ENCODE results near the gene SLC22A1.
"Not testable (repeated sequence)": the region's sequence is repeated elsewhere in the genome, so short reads cannot be mapped to it uniquely, and the experiment has no call there.

The SLC22A1 gene

GRCh38 chr6:160124007-160124406, 2.4 kb downstream of the SLC22A1 start:
- DNase-seq (ENCODE audit: low read depth): no peak

- DNase-seq (ENCODE audit: low read depth): no peak
These were observed 3.0 kb downstream of the SLC22A1 start for GRCh38 chr6:160124605-160125004.

GRCh38 chr6:160125105-160125504, 3.5 kb downstream of the SLC22A1 start:
- DNase-seq (ENCODE audit: low read depth): not testable (repeated sequence)

GRCh38 chr6:160127270-160128124, 5.9 kb downstream of the SLC22A1 start:
- DNase-seq (ENCODE audit: low read depth): no peak

GRCh38 chr6:160128125-160128683, 6.6 kb downstream of the SLC22A1 start:
- no peak for DNase-seq (ENCODE audit: low read depth)

- DNase-seq (ENCODE audit: low read depth): no peak
These were observed 7.4 kb downstream of the SLC22A1 start for GRCh38 chr6:160128879-160129516.

- DNase-seq (ENCODE audit: low read depth): no peak
These were observed 8.4 kb downstream of the SLC22A1 start for GRCh38 chr6:160129881-160130615.

- no peak for DNase-seq (ENCODE audit: low read depth)
These were observed 9.3 kb downstream of the SLC22A1 start for GRCh38 chr6:160130729-160131484.

- DNase-seq (ENCODE audit: low read depth): no peak
These were observed 10.2 kb downstream of the SLC22A1 start for GRCh38 chr6:160131636-160132296.

GRCh38 chr6:160132297-160132637, 10.7 kb downstream of the SLC22A1 start:
- no peak for DNase-seq (ENCODE audit: low read depth)

GRCh38 chr6:160132776-160133338, 11.2 kb downstream of the SLC22A1 start:
- DNase-seq (ENCODE audit: low read depth): no peak

- no peak for DNase-seq (ENCODE audit: low read depth)
These were observed 12.1 kb downstream of the SLC22A1 start for GRCh38 chr6:160133441-160134336.

GRCh38 chr6:160134337-160134751, 12.7 kb downstream of the SLC22A1 start:
- not testable (repeated sequence) for DNase-seq (ENCODE audit: low read depth)

- DNase-seq (ENCODE audit: low read depth): no peak
These were observed 13.3 kb downstream of the SLC22A1 start for GRCh38 chr6:160134779-160135547.

- no peak for DNase-seq (ENCODE audit: low read depth)
These were observed 14.5 kb downstream of the SLC22A1 start for GRCh38 chr6:160135907-160136655.

GRCh38 chr6:160137130-160137988, 15.7 kb downstream of the SLC22A1 start:
- no peak for DNase-seq (ENCODE audit: low read depth)

Data from GM04503 (cell line).